DND-41 (cell line): ENCODE measurements around the gene TOMM40.
A peak's percentile ranks its signal among the peaks of the same experiment; 100 is the strongest.

Source experiments
- ATAC-seq: fragments of 200-7000 bp; cut with Tn5 transposase; 3 replicates; pipeline ENCODE4 v1.9.1; 2021; ENCODE audit warnings: low read depth; ENCODE audit not compliant: insufficient read depth
- DNase-seq: peaks from one replicate; pipeline ENCODE4 v3.0.0-alpha.2; 2020
- H2AFZ ChIP-seq: 2 replicates; pipeline ENCODE4 v1.6.0; 2012; ENCODE audit warnings: low read depth, low read length
- H3K27ac ChIP-seq: 2 replicates; pipeline ENCODE4 v1.5.1; 2012; ENCODE audit warnings: low read length, inconsistent platforms
- H3K27me3 ChIP-seq: fragments of 200-600 bp; sonication (generic); 2 replicates; pipeline ENCODE4 v1.6.0; 2012; ENCODE audit warnings: low read length, mild to moderate bottlenecking, inconsistent platforms; ENCODE audit not compliant: insufficient read depth, poor library complexity
- H3K36me3 ChIP-seq: 2 replicates; pipeline ENCODE4 v1.5.1; 2012; ENCODE audit warnings: low read length, inconsistent platforms; ENCODE audit not compliant: insufficient read depth
- H3K4me1 ChIP-seq: 2 replicates; pipeline ENCODE4 v1.5.1; 2012; ENCODE audit warnings: mild to moderate bottlenecking, low read length; ENCODE audit not compliant: insufficient read depth
- H3K4me2 ChIP-seq: 2 replicates; pipeline ENCODE4 v1.6.0; 2012; ENCODE audit warnings: mild to moderate bottlenecking, moderate library complexity, low read length, inconsistent platforms; ENCODE audit not compliant: insufficient read depth
- H3K4me3 ChIP-seq, 2 experiments: fragments of 200-600 bp in 1 of 2; shearing (Covaris generic) in 1 of 2; 2 replicates each; pipeline ENCODE4 v1.5.1; 2012 to 2016; ENCODE audit warnings: inconsistent platforms in 2 of 2, low read length in 2 of 2, mild to moderate bottlenecking in 2 of 2, low read depth in 1 of 2, moderate library complexity in 1 of 2
- H3K79me2 ChIP-seq: 2 replicates; pipeline ENCODE4 v1.6.0; 2012; ENCODE audit warnings: low read length, inconsistent platforms; ENCODE audit not compliant: insufficient read depth
- H3K9ac ChIP-seq: 2 replicates; pipeline ENCODE4 v1.6.0; 2012; ENCODE audit warnings: low read depth, mild to moderate bottlenecking, inconsistent platforms, low read length, moderate library complexity
- H3K9me3 ChIP-seq: 2 replicates; pipeline ENCODE4 v1.5.1; 2012; ENCODE audit warnings: low read length, moderate library complexity, mild to moderate bottlenecking, inconsistent platforms; ENCODE audit not compliant: insufficient read depth, severe bottlenecking
- H4K20me1 ChIP-seq: 2 replicates; pipeline ENCODE4 v1.6.0; 2012; ENCODE audit warnings: low read length; ENCODE audit not compliant: insufficient read depth
- EZH2 ChIP-seq: IDR thresholded peaks from 3 replicates; pipeline ENCODE4 v1.6.1; 2012; ENCODE audit warnings: borderline replicate concordance, low read depth, mild to moderate bottlenecking, moderate library complexity, low read length, inconsistent platforms; ENCODE audit not compliant: severe bottlenecking
- TF ChIP-seq, protein P1 (sequence below): IDR thresholded peaks from 2 replicates; pipeline ENCODE4 v1.5.1; 2012; ENCODE audit warnings: borderline replicate concordance, low read length, moderate library complexity, mild to moderate bottlenecking; ENCODE audit not compliant: poor library complexity, severe bottlenecking; ENCODE audit errors: extremely low read depth

Gene TOMM40

DNA sequence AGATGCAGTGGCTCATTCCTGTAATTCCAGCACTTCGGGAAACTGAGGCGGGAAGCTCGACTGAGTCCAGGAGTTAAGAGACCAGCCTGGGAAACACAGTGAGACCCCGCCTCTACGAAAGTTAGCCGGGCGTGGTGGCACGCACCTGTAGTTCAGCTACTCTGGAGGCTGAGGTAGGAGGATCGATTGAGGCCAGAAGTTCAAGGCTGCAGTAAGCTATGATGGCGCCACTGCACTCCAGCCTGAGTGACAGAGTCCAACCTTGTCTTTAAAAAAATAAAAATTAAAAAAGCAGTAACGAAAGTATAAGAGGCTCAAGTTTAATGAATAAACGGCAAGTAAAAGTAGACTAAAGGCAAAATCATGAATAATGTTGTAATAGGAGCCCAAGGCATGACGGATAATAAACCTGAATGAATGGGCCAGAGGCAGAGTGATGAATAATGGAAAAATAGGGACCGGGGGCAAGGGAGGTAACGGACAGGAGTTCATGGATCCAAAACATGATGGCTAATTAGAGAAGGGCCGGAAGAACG lies 1.2 kb upstream of the TOMM40 start:
- Histone ChIP-seq H3K79me2 (peaks cover 35% of the 10 kb centered on the region), H3K27ac (peak overlapping the region; percentile 69)

DNA sequence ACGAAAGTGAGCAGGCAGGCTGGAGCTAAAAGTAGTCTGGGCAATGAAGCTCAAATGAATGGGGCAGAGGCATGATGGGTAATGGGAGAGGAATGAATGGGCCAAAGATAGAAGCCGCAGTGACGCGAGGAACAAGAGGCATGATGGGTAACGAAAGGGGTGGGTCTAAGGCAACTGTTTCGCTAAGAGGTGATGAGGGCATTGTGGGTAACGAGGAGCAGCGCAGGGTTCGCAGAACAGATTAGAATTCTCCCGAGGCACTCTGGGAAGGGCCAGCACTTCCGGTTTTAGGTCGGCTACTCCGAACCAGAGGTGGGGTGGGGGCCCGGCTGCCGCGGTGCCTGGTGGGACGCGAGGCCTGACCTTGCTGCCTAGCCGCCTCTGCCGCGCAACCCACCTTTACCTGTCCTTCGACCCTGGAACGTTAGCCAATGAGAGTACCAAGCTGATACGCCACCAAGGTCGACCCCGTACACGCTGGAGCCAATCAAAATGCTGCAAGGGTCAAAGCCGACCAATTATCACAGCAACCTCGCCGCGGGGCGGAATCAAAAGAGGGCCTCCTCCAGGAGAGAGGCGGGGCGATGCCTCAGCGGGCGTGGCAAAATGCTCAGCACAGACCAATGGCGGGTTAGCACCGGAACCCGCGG lies 563 bp upstream of the TOMM40 start:
- H3K79me2 ChIP-seq = peaks cover 39% of the 10 kb centered on the region
- peak overlapping the region; percentile 37 for H3K9ac ChIP-seq
- no peaks in the 10 kb centered on the region for H3K9me3 ChIP-seq
- no peak for TF ChIP-seq EZH2
- TF ChIP-seq, protein P1, sequence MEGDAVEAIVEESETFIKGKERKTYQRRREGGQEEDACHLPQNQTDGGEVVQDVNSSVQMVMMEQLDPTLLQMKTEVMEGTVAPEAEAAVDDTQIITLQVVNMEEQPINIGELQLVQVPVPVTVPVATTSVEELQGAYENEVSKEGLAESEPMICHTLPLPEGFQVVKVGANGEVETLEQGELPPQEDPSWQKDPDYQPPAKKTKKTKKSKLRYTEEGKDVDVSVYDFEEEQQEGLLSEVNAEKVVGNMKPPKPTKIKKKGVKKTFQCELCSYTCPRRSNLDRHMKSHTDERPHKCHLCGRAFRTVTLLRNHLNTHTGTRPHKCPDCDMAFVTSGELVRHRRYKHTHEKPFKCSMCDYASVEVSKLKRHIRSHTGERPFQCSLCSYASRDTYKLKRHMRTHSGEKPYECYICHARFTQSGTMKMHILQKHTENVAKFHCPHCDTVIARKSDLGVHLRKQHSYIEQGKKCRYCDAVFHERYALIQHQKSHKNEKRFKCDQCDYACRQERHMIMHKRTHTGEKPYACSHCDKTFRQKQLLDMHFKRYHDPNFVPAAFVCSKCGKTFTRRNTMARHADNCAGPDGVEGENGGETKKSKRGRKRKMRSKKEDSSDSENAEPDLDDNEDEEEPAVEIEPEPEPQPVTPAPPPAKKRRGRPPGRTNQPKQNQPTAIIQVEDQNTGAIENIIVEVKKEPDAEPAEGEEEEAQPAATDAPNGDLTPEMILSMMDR = no peak
- H3K4me2 ChIP-seq = peak overlapping the region; percentile 69
- peaks cover 28% of the 10 kb centered on the region for H4K20me1 ChIP-seq
- peak overlapping the region; percentile 69 for H3K27ac ChIP-seq
- DNase-seq = peak; percentile 100
- peaks cover 36% of the 10 kb centered on the region for H3K36me3 ChIP-seq
- peak overlapping the region; percentile 80 for H2AFZ ChIP-seq
- peaks cover 30% of the 10 kb centered on the region for H3K4me1 ChIP-seq
- H3K4me3 ChIP-seq = peak overlapping the region; percentile 12 to 55; a peak in 3 of 4 replicates
- H3K27me3 ChIP-seq = no peaks in the 10 kb centered on the region
- peak; percentile 86 for ATAC-seq

More for the DNA sequence above, 1.2 kb upstream of the TOMM40 start:
- Histone ChIP-seq H2AFZ (peak overlapping the region; percentile 80), H3K9ac (peak overlapping the region; percentile 37), H3K36me3 (peaks cover 31% of the 10 kb centered on the region), H3K4me3 (peak overlapping the region; percentile 12 to 55; a peak in 3 of 4 replicates), H3K9me3 (no peaks in the 10 kb centered on the region), H3K4me2 (peak overlapping the region; percentile 69), H3K4me1 (peaks cover 30% of the 10 kb centered on the region), H4K20me1 (peaks cover 24% of the 10 kb centered on the region), H3K27me3 (no peaks in the 10 kb centered on the region)
- ATAC-seq = no peak
- TF ChIP-seq, protein P1 = no peak
- no peak for TF ChIP-seq EZH2
- DNase-seq = no peak

DNA sequence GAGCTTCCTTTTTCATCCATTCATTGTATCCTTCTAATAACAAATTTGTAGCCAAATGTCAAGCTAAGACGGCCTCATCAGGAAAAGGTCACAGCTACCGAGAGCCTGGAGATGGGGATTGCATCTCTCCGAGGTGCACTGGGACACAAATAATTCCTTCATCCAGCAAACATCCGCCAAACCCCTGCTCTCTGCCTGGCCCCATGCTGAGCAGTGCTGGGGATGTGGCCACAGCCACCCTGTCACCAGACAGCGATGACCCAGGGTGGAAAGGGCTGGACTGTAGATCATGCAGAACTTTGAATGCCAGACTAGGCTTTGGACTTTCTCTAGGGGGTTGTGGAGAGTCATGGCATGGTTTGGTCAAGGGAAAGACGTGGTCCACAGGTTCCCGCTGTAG lies 1.9 kb downstream of the TOMM40 start:
- Histone ChIP-seq H4K20me1 (peaks cover 48% of the 10 kb centered on the region), H3K4me3 (0 out of 4 replicates have a peak overlapping the region, but pooled peaks of 1 of the 2 experiments have one; percentile 90), H3K9ac (0 out of 2 replicates have a peak overlapping the region, but pooled peaks have one; percentile 79), H3K27me3 (no peaks in the 10 kb centered on the region), H3K36me3 (peaks cover 60% of the 10 kb centered on the region), H2AFZ (no peak overlapping the region), H3K4me1 (peaks cover 30% of the 10 kb centered on the region), H3K27ac (no peak overlapping the region), H3K4me2 (peak overlapping the region; percentile 98; the same call in 1 of the 2 replicates), H3K9me3 (no peaks in the 10 kb centered on the region), H3K79me2 (peaks cover 44% of the 10 kb centered on the region)
- no peak for DNase-seq
- TF ChIP-seq, protein P1 = no peak
- no peak for TF ChIP-seq EZH2
- ATAC-seq = no peak
